ENCODE results near the gene OTUB1.
"Not testable (repeated sequence)": the region's sequence is repeated elsewhere in the genome, so short reads cannot be mapped to it uniquely, and the experiment has no call there.

Gene OTUB1, protein sequence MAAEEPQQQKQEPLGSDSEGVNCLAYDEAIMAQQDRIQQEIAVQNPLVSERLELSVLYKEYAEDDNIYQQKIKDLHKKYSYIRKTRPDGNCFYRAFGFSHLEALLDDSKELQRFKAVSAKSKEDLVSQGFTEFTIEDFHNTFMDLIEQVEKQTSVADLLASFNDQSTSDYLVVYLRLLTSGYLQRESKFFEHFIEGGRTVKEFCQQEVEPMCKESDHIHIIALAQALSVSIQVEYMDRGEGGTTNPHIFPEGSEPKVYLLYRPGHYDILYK

DNA sequence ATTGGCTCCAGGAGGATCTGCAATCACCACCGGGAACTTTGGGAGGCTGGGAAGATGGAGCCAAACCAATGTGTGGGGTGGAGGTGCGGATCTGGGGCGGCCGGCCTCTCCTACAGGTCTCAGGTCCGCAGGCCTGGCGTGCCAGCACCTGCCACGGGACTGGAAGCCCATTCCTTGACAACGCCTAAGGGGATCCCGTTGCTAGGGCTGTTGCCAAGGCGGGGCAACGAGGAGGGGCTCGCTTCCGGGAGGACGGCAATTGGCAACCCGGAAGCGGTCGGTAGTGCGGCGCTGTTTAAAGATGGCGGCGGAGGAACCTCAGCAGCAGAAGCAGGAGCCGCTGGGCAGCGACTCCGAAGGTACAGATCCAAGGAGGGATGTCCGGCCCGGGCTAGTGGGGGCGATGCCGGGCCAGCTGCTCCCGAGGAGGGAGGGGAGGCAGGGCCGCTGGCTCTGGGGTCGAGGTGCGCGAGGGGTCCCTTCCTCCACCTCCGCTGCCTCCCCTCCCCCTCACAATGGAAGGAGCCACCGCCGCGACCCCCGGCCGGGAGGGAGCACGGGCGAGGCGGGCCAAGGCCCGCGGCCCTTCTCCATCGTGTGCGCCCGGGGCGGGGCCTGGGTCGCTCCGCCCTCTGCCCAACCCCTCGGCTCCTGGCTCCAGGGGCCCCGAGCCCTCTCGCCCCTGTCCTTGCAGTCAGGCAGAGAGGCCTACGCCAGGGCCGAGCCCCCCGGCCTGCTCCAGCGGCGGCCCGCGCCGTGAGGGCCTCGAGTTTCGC, at the start of gene OTUB1:
TSS of gene OTUB1 (plus strand) at position 283 of the 776 bp plus-strand sequence. CDS start at position 302, 19 bp downstream.
- peak; percentile 76 for DNase-seq (ENCODE audit: low read depth)

DNA sequence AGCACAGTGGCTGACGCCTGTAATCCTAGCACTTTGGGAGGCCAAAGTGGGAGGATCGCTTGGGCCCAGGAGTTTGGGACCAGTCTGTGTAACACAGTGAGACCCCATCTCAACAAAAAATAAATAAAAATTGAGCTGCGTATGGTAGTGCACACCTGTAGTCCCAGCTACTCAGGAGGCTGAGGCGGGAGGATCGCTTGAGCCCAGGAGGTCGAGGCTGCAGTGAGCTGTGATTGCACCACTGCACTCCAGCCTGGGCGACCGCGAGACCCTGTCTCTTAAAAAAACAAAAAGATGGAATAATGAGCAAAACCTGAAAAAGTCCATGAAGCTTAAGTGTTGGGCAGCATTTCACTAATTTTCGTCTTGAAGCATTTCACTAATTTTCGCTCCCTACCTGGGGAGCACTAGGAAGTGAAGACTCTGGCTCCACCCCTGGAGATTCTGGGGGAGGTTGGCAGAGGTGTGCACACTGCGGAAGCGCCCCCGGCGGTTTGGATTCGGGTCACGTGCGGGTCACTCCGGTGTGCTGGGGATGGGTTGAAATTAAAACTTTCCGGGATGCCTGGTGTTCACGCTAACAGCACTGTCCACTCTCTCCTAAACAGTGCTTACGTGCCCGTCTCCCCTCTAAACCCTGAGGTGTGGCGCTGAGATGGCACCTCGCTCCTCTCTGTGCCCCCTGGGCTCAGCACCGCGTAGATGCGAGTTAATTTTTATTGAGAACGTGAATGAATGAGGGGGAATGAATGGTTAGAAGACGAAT, 48.3 kb upstream of the OTUB1 start:
- no peak for DNase-seq (ENCODE audit: low read depth)

DNA sequence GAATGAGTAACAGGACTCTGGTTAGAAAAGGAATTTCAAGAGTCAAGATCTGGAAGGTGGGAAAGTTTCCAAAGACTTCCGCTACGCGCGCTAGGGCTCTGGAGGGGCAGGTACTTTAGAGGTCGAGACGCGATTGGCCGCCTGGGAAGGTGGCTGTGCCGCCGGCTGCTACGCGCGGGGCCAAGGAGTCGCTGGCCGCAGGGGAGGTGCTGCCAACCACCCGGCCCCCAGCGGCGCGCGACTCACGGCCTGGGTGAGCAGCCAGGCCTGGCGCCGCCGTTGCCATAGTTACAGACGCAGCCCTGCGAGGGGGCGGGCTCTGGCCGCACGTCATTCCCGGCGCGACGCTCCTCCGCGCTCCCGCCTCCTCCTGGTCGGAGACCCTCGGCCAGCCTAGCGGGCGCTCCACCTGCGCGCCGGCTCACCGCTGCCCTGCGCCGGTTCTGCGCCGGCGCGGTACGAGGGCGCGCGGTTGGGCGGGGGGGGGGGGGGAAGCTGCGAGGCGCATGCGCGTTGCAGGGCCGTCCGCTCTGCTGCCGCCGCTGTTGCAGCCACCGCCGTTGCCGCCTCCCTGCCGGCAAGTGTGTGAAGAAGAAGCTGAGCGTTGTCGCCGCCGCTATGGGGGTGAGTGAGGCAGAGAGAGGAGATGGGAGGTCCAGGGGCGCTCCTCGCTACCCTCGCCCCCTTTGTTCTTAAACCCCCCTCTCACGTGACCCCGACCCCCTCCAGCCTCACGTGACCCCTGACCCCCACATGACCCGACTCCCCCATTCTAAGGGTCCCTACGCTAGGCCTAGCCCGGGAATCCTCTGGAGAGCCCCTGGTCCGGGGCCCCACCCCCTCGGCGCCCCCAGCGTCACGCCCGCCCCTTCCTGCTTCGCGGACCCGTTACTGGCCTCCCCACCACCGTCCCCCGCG, 47.5 kb upstream of the OTUB1 start, which contains the start of gene NAA40:
TSS of gene NAA40 (plus strand) at position 524 of the 918 bp plus-strand sequence. CDS start at position 619, 95 bp downstream.
- peak; percentile 88 for DNase-seq (ENCODE audit: low read depth)

DNA sequence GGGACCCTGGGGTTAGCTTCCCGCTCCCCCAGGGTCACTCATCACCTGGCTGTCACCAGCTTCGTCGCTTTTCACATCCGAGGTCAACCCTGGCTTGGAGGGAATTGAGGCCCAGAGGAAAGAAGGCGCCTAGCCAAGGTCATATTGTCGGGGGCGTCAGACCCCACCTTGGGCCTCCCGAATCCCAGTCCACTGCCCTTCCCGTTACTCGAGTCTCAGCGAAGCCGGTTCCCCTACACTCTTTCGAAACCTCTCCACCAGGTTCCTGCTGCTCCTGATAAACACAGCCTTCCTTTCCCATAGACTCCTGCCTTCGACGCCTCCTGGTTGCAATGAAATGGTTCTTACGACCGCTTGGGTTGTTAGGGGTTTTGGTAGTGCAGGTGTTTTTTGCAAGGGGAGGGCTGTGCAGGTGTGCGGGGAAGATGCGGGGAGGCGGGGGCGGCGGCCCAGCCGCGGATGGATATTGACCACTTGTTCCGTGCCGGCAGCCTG, 46.8 kb upstream of the OTUB1 start:
- DNase-seq (ENCODE audit: low read depth) = no peak

DNA sequence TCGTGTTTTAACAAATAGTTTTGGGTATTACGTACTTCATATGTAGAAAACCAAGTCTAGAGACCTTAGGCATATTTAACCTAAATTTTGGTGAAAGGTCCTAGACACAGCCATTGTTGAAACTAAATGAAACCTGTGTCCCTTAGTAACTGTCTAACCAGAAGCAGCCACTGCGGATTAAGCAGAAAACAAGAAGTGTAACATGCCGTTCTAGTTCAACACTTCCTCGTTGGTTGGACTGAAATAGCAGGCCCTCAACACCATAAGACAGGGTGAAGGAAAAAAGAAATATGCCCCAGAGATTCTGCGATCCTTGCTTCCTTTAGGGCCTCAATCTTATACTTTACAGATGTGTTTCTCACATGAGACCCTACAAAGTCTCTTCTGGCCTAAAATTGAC, 45.5 kb upstream of the OTUB1 start:
- no peak for DNase-seq (ENCODE audit: low read depth)

DNA sequence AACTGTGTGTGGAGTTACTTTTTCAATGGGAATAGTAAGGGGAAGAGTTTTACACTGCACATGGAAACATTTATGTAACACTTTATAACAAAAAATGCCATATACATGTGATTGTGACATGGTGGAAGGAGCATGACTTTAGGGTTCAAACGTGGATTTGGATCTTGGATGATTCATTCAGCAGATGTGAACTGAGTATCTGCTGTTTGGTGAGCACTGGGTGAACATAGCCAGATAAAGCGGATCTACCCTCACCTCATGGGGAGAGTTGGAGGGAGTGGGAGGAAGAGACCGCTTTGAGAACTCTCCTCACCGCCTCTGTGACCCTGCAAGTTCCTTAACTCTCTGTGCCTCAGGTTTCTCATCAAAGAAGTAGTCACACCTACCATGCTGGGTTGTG, 44.3 kb upstream of the OTUB1 start:
- DNase-seq (ENCODE audit: low read depth) = no peak

DNA sequence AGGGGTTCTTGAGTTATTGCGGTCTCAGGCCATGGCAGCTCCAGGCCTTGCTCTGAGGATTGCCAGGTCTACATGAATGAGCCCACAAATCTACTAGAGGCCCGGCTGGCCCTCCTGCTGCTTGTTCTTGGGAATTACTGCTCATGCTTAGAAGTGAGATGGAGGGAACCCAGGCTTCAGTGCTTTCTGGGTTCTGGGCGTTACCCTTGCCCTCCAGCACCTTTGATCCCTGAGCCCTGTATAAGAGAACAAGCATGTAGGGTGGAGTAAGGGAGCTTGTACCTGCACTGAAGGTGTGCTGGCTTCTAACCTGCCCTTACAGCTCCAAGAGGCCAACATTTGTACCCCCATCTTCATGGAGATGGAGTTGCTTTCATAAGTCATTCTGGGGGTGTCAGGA, 43.4 kb upstream of the OTUB1 start:
- DNase-seq (ENCODE audit: low read depth) = no peak

DNA sequence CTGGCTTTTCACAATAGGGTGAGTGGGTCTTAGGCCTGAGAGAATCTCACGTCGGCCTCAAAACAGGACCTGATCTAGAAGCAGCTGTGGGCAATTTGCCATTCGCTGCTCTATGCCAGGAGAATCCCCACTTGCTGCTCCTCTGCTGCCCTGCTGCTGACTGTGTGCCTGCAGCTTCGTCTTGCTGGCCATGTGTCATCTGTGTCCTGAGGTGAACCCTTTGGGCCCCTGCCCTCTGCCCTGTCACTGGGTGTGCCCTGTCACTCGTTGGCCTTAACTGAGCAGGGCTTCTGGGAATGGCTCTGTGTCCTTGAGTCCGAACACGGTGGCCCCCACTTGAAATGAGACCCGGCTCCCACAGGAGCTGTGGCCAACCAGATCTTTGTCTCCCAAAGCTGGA, 41.3 kb upstream of the OTUB1 start:
- DNase-seq (ENCODE audit: low read depth) = no peak

DNA sequence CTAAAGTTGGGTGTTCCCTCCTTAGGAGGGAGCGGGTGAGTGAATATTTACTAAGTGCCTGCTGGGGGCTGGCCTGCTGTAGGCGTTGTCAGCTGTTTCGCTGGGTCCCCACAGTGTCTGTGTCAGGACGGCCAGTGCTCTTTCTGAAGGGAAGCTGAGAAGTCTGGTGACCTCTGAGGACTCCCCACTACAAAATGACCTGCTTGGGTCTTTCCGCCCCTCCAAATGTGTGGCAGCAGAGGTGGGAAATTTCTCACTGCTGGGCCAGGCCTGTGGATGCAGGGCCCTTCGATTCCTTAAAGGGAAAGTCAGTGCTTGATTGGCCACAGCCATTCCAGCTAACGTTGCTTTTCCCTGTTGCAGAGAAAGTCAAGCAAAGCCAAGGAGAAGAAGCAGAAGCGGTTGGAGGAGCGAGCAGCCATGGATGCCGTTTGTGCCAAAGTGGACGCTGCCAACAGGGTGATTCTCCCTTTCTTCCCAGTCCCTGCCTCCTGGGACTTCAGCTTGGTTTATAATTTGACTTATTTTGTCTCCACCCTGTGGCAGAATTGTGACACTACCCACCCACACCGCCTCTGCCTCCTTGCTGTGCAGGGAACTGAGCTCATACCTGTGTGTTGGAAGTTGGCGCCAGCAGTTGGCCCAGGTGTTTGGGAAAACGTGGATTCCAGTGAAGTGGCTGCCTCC, 40.6 kb upstream of the OTUB1 start:
- DNase-seq (ENCODE audit: low read depth) = peak; percentile 15

DNA sequence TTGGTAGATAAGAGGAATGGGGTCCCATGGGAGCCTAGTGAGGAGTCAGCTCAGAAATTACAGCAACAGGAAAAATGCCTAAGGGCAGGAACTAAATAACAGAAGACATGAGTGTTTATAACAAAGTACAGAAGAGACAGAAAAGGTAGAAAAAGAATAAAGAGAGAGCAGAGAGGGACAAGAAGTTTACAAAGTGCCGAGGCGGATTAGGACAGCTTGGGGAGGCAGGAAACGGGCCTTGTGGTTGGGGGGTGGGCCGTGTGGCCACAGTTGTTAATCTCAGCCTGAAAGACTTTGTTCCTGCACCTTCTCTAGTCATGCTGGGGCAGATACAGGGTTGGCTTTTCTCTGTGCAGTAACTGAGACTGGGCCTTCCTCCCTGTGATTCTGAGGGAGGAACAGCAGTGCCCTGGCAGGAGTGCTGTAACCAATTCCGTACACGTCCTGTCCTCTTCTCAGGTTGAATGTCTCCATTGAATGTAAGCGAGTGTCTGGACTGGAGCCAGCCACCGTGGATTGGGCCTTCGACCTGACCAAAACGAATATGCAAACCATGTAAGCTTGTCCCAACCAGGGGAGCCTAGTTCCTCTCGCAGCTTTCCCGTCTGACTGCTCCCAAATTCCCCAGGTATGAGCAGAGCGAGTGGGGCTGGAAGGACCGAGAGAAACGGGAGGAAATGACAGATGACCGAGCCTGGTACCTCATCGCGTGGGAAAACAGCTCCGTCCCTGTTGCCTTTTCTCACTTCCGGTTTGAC, 34.3 kb upstream of the OTUB1 start:
- no peak for DNase-seq (ENCODE audit: low read depth)

DNA sequence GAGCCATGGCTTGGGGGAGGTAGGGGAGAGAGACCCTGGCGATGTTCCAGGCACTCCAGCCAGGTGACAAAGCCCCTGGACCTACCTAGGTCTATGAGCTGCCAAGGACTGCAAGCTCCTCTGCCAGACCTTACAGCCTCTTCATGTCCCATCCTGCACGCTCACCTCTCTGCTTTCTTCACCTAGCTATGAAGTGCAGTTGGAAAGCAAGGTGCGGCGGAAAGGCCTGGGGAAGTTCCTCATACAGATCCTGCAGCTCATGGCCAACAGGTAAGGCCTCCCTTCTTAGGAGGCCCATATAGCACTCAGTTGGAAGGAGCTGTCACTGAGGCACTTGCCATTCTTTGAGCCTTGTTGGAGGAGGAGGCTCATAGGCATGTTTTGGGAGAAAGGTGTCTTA, 33.7 kb upstream of the OTUB1 start:
- DNase-seq (ENCODE audit: low read depth) = no peak

DNA sequence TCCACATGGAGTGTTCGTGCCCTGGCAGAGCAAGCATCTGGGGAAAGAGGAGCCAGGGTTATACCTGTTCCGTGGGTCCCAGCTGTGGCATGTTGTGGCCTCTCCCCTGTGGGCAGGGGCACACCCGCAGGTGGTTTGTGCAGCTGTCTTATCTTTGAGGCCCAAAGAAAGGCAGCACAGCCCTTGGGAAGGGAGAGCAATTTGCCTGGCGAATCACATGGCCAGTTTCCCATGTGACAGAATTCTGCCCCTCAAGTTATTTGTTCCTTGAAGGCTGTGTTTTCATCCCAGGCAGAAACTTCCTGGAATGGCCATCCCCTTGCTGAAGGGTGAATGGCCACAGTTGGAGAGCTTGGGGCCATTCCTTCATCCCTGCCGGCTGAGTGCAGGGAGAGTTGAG, 28.2 kb upstream of the OTUB1 start:
- no peak for DNase-seq (ENCODE audit: low read depth)

DNA sequence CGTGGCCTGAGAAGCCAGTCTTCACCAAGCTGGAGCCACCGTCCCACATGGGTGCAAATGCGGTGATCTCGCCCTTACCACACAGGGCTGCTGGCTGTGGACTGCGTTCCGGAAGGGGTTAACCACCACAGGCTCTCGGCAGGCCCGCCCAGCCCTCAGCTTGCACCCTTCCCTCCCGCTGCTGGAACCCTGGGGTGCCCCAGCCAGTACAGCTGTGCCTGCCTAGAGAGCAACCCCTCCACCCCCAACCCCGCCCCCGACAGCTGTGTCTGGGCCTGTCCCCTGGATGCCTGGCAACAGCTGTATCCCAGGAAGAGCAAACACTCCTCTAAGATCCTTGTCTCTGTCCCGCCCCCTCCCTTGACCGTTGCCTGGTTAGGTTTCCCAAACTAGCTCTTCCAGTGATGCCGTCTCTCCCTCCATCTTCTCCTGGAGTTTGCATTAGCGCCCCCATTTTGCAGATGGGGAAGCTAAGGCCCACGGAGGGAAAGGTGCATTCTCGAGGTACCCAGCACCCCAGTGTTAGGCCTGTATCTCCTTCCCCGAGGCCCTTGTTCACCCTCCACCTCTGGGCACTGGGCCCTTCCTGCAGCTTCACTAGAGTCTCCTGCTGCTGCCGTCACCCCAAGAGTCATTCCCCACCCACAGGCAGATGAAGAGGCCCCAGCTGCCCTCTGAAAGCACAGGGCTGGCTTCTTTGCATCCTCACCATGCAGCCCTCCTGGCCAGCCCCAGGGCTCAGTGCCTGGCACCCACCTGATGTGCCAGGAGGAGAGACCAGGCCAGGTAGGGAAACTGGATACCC, 24.4 kb upstream of the OTUB1 start:
- DNase-seq (ENCODE audit: low read depth) = no peak

DNA sequence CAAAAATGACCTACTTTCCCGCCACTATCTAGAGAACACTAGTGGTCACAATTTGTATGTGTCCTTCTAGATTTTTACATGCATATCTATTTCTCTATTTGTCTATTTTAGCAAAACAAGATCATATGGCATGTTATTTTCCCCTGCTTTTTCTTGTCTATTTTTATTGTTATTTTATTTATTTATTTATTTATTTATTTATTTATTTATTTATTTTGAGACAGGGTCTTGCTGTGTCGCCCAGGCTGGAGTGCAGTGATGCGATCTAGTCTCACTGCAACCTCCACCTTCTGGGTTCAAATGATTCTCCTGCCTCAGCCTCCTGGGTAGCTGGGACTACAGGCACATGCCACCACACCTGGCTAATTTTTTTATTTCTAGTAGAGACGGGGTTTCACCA, 22.3 kb upstream of the OTUB1 start:
- not testable (repeated sequence) for DNase-seq (ENCODE audit: low read depth)

DNA sequence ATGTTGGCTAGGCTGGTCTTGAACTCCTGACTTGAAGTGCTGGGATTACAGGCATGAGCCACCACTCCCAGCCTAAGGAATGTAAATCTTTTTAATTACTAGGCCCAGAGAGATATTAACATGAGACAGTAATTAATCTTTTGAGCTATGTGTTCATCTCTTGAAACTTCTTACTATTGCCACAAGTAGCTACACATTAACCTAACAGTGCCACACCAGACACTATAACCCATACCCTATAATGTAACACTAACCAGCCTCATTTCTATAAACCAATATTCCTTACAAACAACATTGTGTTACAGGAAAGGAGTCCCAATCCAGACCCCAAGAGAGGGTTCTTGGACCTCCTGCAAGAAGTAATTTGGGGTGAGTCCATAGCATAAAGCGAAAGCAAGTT, 19.8 kb upstream of the OTUB1 start:
- no peak for DNase-seq (ENCODE audit: low read depth)

DNA sequence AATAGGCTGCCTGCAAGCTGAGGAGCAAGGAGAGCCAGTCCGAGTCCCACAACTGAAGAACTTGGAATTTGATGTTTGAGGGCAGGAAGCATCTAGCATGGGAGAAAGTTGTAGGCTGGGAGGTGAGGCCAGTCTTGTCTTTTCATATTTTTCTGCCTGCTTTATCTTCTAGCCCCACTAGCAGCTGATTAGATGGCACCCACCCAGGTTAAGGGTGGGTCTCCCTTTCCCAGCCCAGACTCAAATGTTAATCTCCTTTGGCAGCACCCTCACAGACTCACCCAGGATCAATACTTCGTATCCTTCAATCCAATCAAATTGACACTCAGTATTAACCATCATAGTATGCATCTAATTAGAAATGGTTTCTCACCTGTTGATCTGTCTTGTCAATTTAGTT, 16.8 kb upstream of the OTUB1 start:
- DNase-seq (ENCODE audit: low read depth) = no peak

DNA sequence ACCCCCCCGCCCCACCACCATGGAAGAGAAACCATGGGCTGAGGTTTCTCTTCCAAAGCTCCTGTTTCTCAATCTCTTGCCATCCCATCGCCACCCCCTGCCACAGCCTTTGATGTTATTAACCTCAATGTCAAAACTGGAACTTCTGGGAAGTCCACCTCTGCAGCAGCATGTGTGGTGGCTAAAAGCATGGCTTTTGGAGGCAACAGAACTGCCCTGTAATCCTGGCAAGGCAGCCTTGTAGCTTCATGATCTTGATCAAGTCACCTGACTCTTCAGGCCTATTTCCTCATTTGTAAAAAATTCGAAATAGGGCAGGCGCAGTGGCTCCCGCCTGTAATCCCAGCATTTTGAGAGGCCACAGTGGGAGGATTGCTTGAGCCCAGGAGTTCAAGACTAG, 15.3 kb upstream of the OTUB1 start:
- no peak for DNase-seq (ENCODE audit: low read depth)

DNA sequence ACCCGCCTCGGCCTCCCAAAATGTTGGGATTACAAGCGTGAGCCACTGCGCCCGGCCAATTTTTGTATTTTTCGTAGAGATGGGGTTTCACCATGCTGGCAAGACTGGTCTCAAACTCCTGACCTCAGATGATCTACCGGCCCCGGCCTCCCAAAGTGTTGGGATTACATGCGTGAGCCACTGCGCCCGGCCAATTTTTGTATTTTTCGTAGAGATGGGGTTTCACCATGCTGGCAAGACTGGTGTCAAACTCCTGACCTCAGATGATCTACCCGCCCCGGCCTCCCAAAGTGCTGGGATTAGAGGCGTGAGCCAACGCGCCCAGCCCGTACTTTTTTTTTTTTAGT, 12.4 kb upstream of the OTUB1 start:
- DNase-seq (ENCODE audit: low read depth) = not testable (repeated sequence)

All from stimulated activated CD8-positive, alpha-beta memory T cell treated with anti-CD3 and anti-CD28 coated beads, Interleukin-7, amount 100 ng/mL, for 24 hours (primary cell).